ENCODE results near the gene BORA. TPM values are rescaled to one million over a fixed set of nuclear protein-coding genes. Genes with fewer than 3 reads are reported as not detected.

Gene BORA
- total and polyA plus RNA-seq, 2 of the 13 experiments (the other 11 are each of a cell fraction or from before 2014, with no cell fraction given), result 4.0 to 17.4 TPM

GRCh38 chr13:72696579-72696978 is 31.1 kb upstream of the BORA start:
- no peaks in the 10 kb centered on the region; a peak in 2 of 5 replicates for H3K27me3 ChIP-seq (ENCODE audit: control insufficient read depth in 1 of 2, insufficient read depth in 2 of 2, low read length in 2 of 2)
- H3K9me3 ChIP-seq (ENCODE audit: low read length), result no peaks in the 10 kb centered on the region
- no peak for FAIRE-seq
- POLR2A ChIA-PET, result no interaction called here
- H3K9ac ChIP-seq (ENCODE audit: insufficient read depth, low read depth, low read length), result no peak overlapping the region
- no peak overlapping the region for H3K4me2 ChIP-seq (ENCODE audit: low read depth, low read length)
- H3K4me1 ChIP-seq (ENCODE audit: insufficient read depth, low read length), result no peaks in the 10 kb centered on the region
- no peak for ATAC-seq
- no peaks in the 10 kb centered on the region for H3K79me2 ChIP-seq (ENCODE audit: insufficient read depth, low read length)
- no peak overlapping the region for H2AFZ ChIP-seq (ENCODE audit: low read length)
- in situ Hi-C loops (cut with HindIII; ENCODE audit: extremely low pct_ligation_motif_present, low pct_unique_long_range_greater_than_20kb) (no loop called here), intact Hi-C loops (cut with micrococcal nuclease; ENCODE audit: unreplicated experiment) (loop anchor here (5.0 kb wide), 1 partner anchor 54 kb away; no protein-coding TSS in a partner anchor)
- H3K4me3 ChIP-seq (replicated peaks in 1 of 3; ENCODE audit: insufficient read depth in 1 of 3, low read depth in 2 of 3, low read length in 3 of 3), result no peak overlapping the region
- DNase-seq (ENCODE audit: low spot score), result no peak
- no TSS peak for BruUV-seq (replicated peaks)
- WGBS (ENCODE audit: low lambda C conversion rate), result 0% methylated on average over 1 of the region's 1 CpG
- no peak overlapping the region for H3K27ac ChIP-seq (ENCODE audit: extremely low read length, insufficient read depth, low read length)
- no peaks in the 10 kb centered on the region for H4K20me1 ChIP-seq (ENCODE audit: insufficient read depth, low read length)
- CTCF ChIA-PET (ENCODE audit: low intra/inter-chr PET ratio, low total read pairs), result interaction anchor here (1.2 kb wide), 1 partner anchor 1376 kb away, joined by 3 read pairs; no protein-coding TSS in a partner anchor
- H3K36me3 ChIP-seq (replicated peaks in 1 of 2; ENCODE audit: control insufficient read depth in 1 of 2, insufficient read depth in 2 of 2, low read length in 2 of 2), result no peaks in the 10 kb centered on the region
- no peak for TF ChIP-seq KDM5A (IDR thresholded peaks at IDR 0.05; ENCODE audit: borderline replicate concordance, low read length)
- peak; percentile 49 for TF ChIP-seq STAG1 (CRISPR knock-in tag; IDR thresholded peaks at IDR 0.05)

DNA sequence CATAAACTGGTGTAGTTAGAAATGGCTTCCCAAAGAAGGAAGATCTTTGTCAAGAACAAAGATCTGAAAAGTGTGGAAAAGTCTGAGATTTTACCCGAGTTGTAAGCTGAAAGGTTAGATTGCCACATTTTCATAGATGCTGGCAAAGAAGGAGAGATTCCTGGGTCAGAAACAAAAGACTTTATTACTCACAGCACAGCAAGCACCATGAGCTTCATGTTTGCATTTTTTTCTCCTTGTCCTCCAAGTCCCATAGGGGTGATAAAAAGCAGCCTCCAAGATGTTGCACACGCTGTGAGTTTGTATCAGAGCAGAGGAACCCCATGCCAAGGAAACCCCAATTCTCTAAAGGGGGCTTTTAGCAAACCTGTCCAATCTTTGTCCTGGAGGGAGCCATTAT is 29.6 kb upstream of the BORA start:
- no peak for DNase-seq (ENCODE audit: low spot score)
- ATAC-seq, result no peak
- CTCF ChIA-PET (ENCODE audit: low intra/inter-chr PET ratio, low total read pairs), result no interaction called here
- H2AFZ ChIP-seq (ENCODE audit: low read length), result no peak overlapping the region
- no peak for FAIRE-seq
- H3K27me3 ChIP-seq (ENCODE audit: control insufficient read depth in 1 of 2, insufficient read depth in 2 of 2, low read length in 2 of 2), result no peaks in the 10 kb centered on the region; a peak in 2 of 5 replicates
- H3K79me2 ChIP-seq (ENCODE audit: insufficient read depth, low read length), result no peaks in the 10 kb centered on the region
- no TSS peak for BruUV-seq (replicated peaks)
- no peaks in the 10 kb centered on the region for H4K20me1 ChIP-seq (ENCODE audit: insufficient read depth, low read length)
- no peaks in the 10 kb centered on the region for H3K36me3 ChIP-seq (replicated peaks in 1 of 2; ENCODE audit: control insufficient read depth in 1 of 2, insufficient read depth in 2 of 2, low read length in 2 of 2)
- H3K27ac ChIP-seq (ENCODE audit: extremely low read length, insufficient read depth, low read length), result no peak overlapping the region
- POLR2A ChIA-PET, result no interaction called here
- H3K4me1 ChIP-seq (ENCODE audit: insufficient read depth, low read length), result no peaks in the 10 kb centered on the region
- intact Hi-C loops (cut with micrococcal nuclease; ENCODE audit: unreplicated experiment) (loop anchor here (5.0 kb wide), 1 partner anchor 56 kb away; no protein-coding TSS in a partner anchor), in situ Hi-C loops (cut with HindIII; ENCODE audit: extremely low pct_ligation_motif_present, low pct_unique_long_range_greater_than_20kb) (no loop called here)
- H3K9me3 ChIP-seq (ENCODE audit: low read length), result no peaks in the 10 kb centered on the region
- TF ChIP-seq, protein P1, sequence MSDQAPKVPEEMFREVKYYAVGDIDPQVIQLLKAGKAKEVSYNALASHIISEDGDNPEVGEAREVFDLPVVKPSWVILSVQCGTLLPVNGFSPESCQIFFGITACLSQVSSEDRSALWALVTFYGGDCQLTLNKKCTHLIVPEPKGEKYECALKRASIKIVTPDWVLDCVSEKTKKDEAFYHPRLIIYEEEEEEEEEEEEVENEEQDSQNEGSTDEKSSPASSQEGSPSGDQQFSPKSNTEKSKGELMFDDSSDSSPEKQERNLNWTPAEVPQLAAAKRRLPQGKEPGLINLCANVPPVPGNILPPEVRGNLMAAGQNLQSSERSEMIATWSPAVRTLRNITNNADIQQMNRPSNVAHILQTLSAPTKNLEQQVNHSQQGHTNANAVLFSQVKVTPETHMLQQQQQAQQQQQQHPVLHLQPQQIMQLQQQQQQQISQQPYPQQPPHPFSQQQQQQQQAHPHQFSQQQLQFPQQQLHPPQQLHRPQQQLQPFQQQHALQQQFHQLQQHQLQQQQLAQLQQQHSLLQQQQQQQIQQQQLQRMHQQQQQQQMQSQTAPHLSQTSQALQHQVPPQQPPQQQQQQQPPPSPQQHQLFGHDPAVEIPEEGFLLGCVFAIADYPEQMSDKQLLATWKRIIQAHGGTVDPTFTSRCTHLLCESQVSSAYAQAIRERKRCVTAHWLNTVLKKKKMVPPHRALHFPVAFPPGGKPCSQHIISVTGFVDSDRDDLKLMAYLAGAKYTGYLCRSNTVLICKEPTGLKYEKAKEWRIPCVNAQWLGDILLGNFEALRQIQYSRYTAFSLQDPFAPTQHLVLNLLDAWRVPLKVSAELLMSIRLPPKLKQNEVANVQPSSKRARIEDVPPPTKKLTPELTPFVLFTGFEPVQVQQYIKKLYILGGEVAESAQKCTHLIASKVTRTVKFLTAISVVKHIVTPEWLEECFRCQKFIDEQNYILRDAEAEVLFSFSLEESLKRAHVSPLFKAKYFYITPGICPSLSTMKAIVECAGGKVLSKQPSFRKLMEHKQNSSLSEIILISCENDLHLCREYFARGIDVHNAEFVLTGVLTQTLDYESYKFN (CRISPR knock-in tag; conservative IDR thresholded peaks at IDR 0.05), result no peak
- WGBS (ENCODE audit: low lambda C conversion rate), result 32% methylated on average over 2 of the region's 2 CpGs
- H3K4me2 ChIP-seq (ENCODE audit: low read depth, low read length), result no peak overlapping the region
- no peak overlapping the region for H3K9ac ChIP-seq (ENCODE audit: insufficient read depth, low read depth, low read length)
- H3K4me3 ChIP-seq (replicated peaks in 1 of 3; ENCODE audit: insufficient read depth in 1 of 3, low read depth in 2 of 3, low read length in 3 of 3), result no peak overlapping the region
